Inflammatory macrophage treated with lipopolysaccharide for 1 hour (primary cell): ENCODE measurements around the gene GPR78.

Experiments used
- DNase-seq, 2 donors: peaks; one replicate each; pipeline ENCODE4 v3.0.0-alpha.2; 2020 to 2022

GPR78 gene

GRCh38 chr4:8547108-8547911 lies 32.9 kb upstream of the GPR78 start:
- DNase-seq, result no peak

GRCh38 chr4:8547912-8548730 lies 32.1 kb upstream of the GPR78 start:
- DNase-seq, result no peak

- no peak for DNase-seq
Measured at GRCh38 chr4:8548731-8549351, 31.4 kb upstream of the GPR78 start.

- DNase-seq, result no peak
Measured at GRCh38 chr4:8549352-8549931, 30.8 kb upstream of the GPR78 start.

- no peak for DNase-seq
Measured at GRCh38 chr4:8550691-8551090, 29.5 kb upstream of the GPR78 start.

GRCh38 chr4:8552024-8552423 lies 28.2 kb upstream of the GPR78 start:
- no peak for DNase-seq

- no peak for DNase-seq
Measured at GRCh38 chr4:8552581-8553205, 27.5 kb upstream of the GPR78 start.

GRCh38 chr4:8553216-8553615 lies 27.0 kb upstream of the GPR78 start:
- DNase-seq, result no peak

GRCh38 chr4:8553991-8554405 lies 26.2 kb upstream of the GPR78 start:
- no peak for DNase-seq

- DNase-seq, result no peak
Measured at GRCh38 chr4:8554555-8555100, 25.6 kb upstream of the GPR78 start.

GRCh38 chr4:8555716-8556115 lies 24.5 kb upstream of the GPR78 start:
- no peak for DNase-seq

GRCh38 chr4:8556341-8557150 lies 23.6 kb upstream of the GPR78 start:
- no peak for DNase-seq

GRCh38 chr4:8557151-8558076 lies 22.8 kb upstream of the GPR78 start:
- DNase-seq, result no peak

GRCh38 chr4:8558080-8558960 lies 21.9 kb upstream of the GPR78 start:
- no peak for DNase-seq

- no peak for DNase-seq
Measured at GRCh38 chr4:8559011-8559410, 21.2 kb upstream of the GPR78 start.

- DNase-seq, result no peak
Measured at GRCh38 chr4:8559524-8560264, 20.5 kb upstream of the GPR78 start.

GRCh38 chr4:8560265-8561047 lies 19.7 kb upstream of the GPR78 start:
- DNase-seq, result no peak

GRCh38 chr4:8564595-8564994 lies 15.6 kb upstream of the GPR78 start:
- DNase-seq, result no peak
